Frontal cortex (tissue), 4 donors: ENCODE results near the gene IRF2BPL. TPM values are rescaled to one million over a fixed set of nuclear protein-coding genes. Genes with fewer than 3 reads are reported as not detected.
"Not testable (repeated sequence)": the region's sequence is repeated elsewhere in the genome, so short reads cannot be mapped to it uniquely, and the experiment has no call there.

Experiments used
- DNase-seq, 2 donors: peaks; one replicate each; pipeline ENCODE4 v3.0.0; 2012; ENCODE audit warnings: low spot score in 2 of 2
- FAIRE-seq: peaks from 2 replicates; lab custom pipeline; 2012; peaks lifted over from hg19 to GRCh38; lab: Jason Lieb, UNC
- total RNA-seq: library from RNA; depleted of rRNA; stranded (reverse); fragments of >200 nt; gene quantifications from one replicate; pipeline ENCODE4 v1.2.3, GENCODE V29; 2014
- donor health status: control.
- donor health status: control.
- donor health status: control.

IRF2BPL gene
- total RNA-seq, 1 donor from 2014 or later = 68.9 TPM

GRCh38 chr14:77037215-77037937 is 8.9 kb upstream of the IRF2BPL start:
- DNase-seq (no peak), FAIRE-seq (no peak)

DNA sequence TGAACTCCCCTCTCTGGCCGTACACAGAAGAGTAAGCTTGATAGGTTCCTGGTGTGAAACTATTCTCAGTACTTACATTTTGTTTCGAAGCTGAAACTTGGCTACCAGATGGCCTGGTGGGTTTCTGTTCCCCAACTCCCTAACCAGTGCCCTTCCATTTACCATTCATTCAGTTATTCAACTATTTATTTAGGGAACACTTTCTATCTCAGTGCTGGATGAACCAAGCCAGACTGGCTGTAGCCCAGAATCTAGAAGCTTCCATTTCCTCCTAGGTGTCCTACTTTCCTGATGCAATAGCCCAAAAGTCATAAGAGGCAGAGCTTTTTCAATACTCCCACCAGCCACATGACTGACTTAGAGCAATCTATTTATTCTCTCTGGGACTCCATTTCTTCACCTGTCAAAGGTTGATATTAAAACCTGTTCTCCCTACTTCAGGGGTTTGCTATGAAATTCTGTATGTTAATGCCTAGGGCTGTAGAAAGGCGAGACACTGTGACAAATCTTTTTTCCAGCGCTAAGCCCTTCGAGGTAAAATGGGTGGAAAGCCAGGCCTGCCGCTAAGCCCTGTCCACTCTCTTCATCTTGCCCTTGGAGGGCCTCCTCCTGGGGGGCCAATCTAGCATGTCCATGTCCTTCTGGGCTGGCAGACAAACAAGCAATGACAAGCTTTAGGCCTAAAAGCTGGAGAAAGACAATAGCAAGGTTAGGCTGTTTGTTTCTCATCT is 8.1 kb upstream of the IRF2BPL start:
- DNase-seq = no peak
- no peak for FAIRE-seq

DNA sequence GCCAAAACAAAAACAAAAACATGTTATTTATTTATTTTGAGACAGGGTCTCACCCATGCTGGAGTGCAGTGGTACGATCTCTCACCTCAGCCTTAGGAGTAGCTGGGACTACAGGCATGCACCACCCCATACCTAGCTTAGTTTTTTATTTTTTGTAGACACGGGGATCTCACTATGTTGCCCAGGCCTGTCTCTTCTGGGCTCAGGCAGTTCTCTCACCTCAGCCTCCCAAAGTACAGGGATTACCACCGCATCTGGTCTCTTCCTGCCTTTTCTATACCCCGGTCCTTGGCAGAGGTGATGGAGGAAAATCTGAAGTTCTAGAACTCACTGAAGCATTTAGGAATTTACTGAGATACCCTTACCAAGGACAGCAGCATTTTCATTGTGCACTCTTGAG is 6.8 kb upstream of the IRF2BPL start:
- FAIRE-seq (no peak), DNase-seq (no peak)

GRCh38 chr14:77033622-77034589 is 5.4 kb upstream of the IRF2BPL start:
- no peak for FAIRE-seq
- peak in 1 of 2 donors; percentile 69 for DNase-seq

GRCh38 chr14:77032844-77033621 is 4.5 kb upstream of the IRF2BPL start:
- DNase-seq = peak; percentile 69 to 78
- FAIRE-seq = no peak

- no peak for FAIRE-seq
- no peak for DNase-seq
These were observed 4.0 kb upstream of the IRF2BPL start for GRCh38 chr14:77032491-77032843.

- DNase-seq (no peak), FAIRE-seq (no peak)
These were observed 3.4 kb upstream of the IRF2BPL start for GRCh38 chr14:77031759-77032490.

- DNase-seq (peak; percentile 79 to 87), FAIRE-seq (no peak)
These were observed 747 bp downstream of the IRF2BPL start for GRCh38 chr14:77027538-77028383.

- no peak for FAIRE-seq
- DNase-seq = peak; percentile 59 to 78
These were observed 1.5 kb downstream of the IRF2BPL start for GRCh38 chr14:77026930-77027537.

DNA sequence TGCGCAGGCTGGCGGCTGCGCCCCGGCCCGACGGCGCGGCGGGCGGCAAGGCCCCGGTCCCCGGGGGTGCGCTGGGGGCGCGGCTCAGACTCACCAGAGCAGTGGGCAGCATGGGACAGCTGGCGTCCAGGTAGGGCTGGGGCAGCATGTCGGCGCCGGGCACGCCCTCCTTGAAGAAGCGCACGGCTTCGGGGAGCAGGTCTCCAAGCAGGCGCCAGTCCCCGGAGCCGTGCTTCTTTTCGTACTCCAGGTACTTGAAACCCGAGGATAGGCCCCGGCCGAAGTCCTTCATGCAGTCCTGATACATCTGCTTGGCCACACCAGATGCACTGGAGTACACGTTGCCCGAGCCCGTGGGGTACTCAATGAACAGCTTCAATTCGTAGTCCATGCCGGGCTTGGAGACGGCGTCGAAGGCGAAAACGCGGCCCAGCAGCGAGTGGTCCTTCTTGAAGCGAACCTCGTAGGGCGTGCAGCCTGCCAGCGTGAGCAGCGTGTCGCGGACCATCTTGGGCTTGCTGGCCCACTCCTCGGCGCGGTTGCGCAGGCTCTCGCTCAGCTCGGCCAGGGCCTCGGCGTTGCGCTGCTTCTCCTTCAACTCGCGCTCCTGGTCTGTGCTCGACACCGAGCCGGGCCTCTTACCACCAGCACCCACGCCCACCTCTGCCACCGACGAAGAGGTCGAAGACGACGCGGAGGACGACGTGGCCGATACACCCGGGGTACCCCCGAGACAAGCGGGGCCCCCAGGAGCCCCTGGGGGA is 2.2 kb downstream of the IRF2BPL start:
- FAIRE-seq = no peak
- peak in 1 of 2 donors; percentile 41 for DNase-seq

- no peak for FAIRE-seq
- DNase-seq = no peak
These were observed 2.8 kb downstream of the IRF2BPL start for GRCh38 chr14:77025744-77026165.

DNA sequence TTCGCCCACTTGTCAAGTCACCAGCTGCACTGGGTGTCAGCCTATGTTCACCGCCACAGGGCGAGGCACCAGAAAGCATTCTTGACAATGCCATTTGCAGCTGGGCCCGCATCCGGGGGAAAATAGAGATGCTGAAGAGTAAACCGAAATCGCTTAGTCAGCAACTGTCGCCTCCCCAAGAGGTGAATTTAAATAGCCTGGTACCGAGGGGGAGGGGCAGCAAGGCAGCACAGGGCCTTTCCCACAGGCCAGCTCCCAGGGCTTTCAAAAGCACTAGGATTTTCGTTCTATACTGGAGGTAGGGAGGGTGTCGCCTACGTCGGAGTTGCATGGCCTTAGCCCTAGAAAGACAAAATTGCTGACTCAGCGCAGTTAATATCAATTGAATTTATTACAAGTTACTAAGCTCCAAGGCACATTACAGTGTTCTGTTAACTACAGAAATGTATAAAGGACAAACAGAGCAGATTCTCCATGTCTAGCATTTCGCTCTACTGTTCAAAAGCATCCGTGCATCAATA is 4.3 kb downstream of the IRF2BPL start:
- DNase-seq = no peak
- FAIRE-seq = no peak

DNA sequence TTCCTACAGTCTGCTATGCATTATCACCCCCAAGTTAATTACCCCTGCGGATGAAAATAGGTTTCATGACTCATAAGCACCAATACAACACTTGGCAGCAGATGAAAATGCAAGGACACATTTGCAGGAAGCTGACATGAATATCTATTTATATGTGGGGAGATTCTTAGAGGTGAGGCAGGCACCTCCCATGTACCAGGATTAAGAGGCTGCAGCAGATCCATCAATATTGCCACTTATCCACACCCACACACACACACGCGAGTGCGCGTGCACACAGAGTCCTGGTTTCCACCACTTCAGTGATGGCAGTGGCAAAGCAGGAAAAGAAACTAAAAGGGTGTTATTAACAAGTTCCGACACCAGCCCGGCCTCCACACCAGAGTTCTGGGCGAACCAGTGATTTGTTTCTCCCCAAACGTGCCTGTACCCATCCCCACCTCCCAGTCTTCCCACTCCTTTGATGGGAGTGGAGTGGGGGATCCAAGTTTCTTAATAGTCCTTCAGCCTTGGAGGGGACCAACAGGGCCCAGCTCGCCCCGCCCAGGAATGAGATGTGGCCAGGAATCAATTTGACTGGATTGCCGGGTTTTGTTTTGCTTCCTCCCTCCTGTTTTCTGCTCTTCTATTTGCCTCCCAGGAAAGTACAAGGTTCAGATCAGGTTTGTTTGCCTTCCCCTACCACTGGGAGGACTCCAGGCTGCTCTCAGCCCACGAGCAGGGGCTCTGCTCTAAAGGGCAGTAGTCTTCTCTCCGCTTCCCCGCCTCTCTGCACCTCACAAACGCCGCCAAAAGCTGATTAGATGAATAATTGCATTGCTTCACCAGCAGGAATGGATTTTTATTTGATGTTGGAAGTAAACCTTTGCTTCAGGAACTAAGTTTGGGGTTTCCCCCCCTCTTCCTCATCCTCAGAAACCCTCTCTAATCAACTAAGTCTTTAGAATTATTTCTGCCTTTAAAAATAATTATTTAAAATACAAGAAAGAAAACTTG is 5.2 kb downstream of the IRF2BPL start:
- DNase-seq = peak in 1 of 2 donors; percentile 41
- no peak for FAIRE-seq

DNA sequence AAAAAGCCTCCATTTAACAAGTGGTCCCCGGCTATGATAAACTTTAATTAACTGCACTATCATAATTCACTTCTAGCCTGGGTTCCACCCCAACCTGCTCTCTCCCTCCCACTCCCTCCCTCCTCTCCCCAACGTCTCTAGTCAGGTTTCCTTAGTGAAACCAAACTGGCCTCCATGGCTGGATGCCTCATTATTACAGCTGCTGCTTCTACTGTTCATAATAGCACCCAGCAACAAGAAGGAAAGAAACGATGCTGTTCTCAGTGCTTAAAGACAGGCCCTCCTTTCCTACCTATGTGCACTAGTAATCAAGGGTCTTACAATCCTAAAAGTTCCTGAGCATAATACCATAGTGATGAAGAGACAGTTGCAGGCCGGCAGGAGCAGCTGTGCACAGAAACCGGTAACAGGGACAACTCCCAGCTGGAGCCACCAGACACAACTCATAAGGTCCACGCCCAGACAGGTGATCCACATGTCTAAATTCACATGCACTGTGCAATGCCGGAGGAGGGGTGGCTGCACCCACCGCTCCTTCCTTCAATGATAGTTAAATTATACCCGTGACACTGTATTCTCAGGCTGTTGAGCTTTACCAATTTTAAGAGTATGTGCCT is 6.2 kb downstream of the IRF2BPL start:
- no peak for DNase-seq
- FAIRE-seq = no peak

DNA sequence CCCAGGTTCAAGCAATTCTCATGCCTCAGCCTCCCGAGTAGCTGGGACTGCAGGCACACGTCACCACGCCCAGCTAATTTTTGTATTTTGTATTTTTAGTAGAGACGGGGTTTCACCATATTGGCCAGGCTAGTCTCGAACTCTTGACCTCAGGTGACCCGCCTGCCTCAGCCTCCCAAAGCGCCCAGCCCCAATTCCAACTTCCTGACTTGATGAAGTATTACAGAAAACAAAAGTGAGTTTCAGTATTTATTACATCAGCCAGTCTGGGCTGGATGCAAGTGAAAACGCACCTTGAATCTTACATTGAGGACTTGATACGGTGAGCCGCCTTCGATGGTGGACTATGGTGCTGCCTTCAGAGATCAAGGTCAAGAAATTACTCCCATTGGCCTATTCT is 7.1 kb downstream of the IRF2BPL start:
- not testable (repeated sequence) for FAIRE-seq, DNase-seq
